ENCODE data around the gene KHDC4.

Gene KHDC4

DNA sequence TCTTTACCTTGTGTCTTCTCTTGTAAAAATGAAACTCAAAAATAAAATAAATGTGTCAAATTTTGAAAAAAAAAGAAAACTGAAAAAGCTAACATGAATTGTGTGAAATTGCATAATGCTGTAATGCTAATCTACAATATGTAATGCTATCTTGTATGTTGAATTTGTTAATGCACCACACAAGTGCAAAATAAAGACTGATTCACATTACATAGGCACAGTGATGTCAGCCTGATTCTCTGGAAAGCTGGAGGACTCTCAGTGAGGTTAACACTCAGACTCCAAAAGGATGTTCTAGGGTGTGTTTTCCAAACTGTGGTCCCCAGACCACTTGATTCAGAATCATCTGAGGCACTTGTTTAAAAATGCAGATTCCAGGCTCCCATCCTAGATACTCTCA is 49.2 kb downstream of the KHDC4 start:
- in situ Hi-C loops (cut with HindIII; ENCODE audit: low pct_ligation_motif_present, low pct_unique_long_range_greater_than_20kb, low sequenced_read_pairs): no loop called here

DNA sequence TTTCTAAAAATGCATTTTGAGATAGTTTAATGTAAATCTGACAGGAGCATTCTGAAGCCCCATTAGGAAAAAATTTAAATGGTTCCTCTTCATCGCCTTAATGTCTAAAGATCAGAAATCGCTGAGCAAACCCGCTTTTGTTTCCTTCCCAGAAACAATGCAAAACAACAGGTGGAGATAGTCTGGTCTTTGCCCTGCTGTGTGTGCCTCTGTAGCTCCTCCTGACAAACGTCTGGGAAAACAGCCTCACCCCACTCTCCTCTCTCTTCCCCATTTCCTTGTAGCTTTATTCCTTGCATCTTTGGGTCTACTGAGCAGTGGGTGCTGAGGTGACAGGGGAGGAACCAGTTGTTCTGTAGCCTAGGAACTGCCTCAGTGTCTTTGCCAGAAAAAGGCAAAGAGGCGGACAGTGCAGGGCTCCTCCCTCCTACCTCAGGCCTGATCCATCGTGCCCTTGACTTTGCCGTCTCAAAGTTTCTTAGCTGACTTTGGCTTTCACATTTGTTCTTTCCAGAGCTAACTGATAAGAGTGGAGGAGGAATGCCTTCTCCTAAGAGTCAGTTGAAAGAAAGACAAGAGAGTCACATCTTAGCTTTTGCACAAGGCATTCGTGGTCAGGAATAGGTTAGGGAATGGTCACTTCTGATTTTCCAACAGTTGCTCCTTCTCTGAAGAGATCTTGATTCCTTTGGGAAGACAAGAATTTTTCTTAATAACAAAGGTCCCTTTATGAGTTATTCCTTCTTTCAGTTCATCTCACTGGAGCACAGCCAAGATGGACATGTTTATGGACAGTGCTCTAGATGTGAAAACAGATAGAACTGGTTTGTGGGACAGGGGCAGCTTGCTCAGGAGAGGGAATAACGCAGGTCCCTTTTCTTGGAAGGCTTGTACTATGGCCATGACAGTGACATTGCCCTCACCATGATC is 49.9 kb downstream of the KHDC4 start:
- DNase-seq: no peak
- in situ Hi-C loops (cut with HindIII; ENCODE audit: low pct_ligation_motif_present, low pct_unique_long_range_greater_than_20kb, low sequenced_read_pairs): no loop called here

More for the DNA sequence above, 49.2 kb downstream of the KHDC4 start:
- no peak for DNase-seq

DNA sequence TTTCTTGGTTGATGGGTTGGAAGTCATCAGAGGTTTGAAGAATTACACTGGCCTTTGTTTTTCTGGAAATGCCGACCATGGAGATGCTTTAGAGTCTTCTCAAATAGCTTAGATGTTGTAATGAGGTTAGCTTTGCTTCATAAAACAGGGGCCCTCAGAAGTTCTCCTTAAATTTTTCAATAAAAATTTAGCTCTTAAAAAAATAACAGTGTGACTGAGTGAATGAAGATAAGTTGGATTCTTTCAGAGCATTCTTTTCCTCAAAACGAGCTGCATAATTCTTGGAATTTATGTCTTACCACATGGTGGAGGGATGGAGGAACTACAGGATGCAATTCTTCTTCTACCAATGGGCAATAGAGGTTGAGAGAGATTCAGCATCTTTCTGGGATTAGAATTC is 51.4 kb downstream of the KHDC4 start:
- in situ Hi-C loops (cut with HindIII; ENCODE audit: low pct_ligation_motif_present, low pct_unique_long_range_greater_than_20kb, low sequenced_read_pairs): no loop called here
- no peak for DNase-seq

DNA sequence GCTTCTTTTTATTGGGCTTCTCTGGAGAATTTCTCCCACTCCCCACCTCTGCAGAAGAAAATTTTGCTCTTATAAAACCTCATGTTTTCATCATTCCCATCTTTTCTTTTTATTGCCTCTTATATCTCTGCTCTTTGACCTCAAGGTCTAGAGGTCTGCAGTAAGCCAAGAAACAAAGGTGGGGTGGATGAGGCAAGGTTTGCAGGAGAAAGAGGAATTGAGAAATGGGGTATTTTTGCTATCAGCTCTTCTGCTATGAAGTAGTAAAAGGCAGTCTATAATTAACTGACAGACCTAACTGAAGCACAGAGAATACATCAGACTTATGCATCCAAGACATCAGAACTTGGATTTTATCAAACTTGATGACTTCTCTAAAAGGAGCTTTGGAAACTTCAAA is 52.0 kb downstream of the KHDC4 start:
- in situ Hi-C loops (cut with HindIII; ENCODE audit: low pct_ligation_motif_present, low pct_unique_long_range_greater_than_20kb, low sequenced_read_pairs): no loop called here
- no peak for DNase-seq

DNA sequence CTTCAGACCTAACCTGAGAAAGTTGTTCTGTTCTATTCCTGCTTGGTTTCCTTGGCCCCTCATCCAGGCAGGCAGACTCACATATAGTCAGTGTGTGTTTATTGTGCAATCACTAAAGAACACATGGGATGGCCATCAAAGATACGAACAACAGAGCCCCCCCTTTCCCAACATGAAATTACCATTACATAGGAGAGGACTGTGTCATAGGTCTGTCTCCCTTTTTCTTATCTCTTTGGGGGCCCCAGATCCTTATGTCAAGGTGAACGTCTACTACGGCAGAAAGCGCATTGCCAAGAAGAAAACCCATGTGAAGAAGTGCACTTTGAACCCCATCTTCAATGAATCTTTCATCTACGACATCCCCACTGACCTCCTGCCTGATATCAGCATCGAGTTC is 53.3 kb downstream of the KHDC4 start:
- in situ Hi-C loops (cut with HindIII; ENCODE audit: low pct_ligation_motif_present, low pct_unique_long_range_greater_than_20kb, low sequenced_read_pairs): no loop called here
- DNase-seq: no peak

DNA sequence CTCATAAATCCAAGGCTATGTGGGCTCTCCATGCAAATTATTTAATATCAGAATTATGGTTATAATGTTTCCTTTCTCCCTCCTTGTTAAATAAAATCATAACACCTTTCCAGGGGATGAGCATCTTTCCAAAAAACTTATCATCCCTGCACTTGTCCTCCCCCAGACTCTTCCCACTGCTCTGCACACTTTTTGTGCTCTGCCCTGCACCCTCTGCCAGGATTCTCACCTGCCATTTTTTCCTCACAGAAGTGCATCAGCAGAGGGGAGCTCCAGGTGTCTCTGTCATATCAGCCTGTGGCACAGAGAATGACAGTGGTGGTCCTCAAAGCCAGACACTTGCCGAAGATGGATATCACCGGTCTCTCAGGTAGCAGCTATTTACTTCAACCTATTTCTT is 54.0 kb downstream of the KHDC4 start:
- in situ Hi-C loops (cut with HindIII; ENCODE audit: low pct_ligation_motif_present, low pct_unique_long_range_greater_than_20kb, low sequenced_read_pairs): no loop called here
- DNase-seq: no peak

DNA sequence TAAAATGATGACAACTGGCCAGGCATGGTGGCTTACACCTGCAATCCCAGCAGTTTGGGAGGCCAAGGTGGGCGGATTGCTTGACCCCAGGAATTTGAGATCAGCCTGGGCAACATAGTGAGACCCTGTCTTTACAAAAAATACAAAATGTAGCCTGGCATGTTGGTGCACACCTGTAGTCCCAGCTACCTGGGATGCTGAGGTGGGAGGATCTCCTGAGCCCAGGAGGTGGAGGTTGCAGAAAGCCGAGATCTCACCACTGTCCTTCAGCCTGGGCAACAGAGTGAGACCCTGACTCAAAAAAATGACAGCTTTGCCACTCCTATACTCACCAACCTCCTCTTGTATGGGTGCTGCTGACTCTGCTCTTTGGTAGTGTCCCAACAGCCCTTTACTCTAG is 56.3 kb downstream of the KHDC4 start:
- in situ Hi-C loops (cut with HindIII; ENCODE audit: low pct_ligation_motif_present, low pct_unique_long_range_greater_than_20kb, low sequenced_read_pairs): no loop called here
- DNase-seq: no peak

DNA sequence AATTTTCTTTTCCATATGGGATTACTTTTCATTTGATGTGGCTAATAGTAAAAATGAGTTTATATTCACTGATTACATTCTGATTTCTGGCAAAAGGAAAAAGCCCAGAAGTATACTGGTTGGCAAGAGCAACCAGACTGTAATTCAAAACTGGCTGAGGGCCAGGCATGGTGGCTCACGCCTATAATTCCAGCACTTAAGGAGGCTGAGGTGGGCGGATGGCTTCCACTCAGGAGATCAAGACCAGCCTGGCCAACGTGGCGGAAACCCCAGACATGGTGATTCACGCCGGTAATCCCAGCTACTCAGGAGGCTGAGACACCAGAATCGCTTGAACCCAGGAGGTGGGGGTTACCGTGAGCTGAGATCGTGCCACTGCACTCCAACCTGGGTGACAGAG is 60.4 kb downstream of the KHDC4 start:
- no peak for DNase-seq
- in situ Hi-C loops (cut with HindIII; ENCODE audit: low pct_ligation_motif_present, low pct_unique_long_range_greater_than_20kb, low sequenced_read_pairs): no loop called here

DNA sequence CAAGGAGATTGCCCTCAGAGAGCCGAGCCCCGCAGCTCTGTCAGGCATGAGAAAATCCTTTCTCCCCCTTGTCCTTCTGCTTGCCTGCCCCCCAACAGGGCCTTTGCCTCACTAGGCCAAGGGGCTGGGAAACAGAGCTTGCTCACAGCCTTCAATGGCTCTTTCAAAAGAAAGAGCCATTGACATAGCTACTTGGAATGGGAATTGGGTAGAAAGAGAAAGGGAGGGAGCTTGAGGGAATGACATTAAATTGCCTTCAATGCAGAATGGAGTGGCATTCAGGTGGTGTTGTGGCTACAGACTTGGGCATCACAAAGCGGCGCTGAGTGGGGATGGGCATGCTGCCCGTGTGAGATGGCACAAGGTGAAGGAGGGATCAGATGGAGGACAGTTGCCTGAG is 61.7 kb downstream of the KHDC4 start:
- in situ Hi-C loops (cut with HindIII; ENCODE audit: low pct_ligation_motif_present, low pct_unique_long_range_greater_than_20kb, low sequenced_read_pairs): no loop called here
- no peak for DNase-seq

DNA sequence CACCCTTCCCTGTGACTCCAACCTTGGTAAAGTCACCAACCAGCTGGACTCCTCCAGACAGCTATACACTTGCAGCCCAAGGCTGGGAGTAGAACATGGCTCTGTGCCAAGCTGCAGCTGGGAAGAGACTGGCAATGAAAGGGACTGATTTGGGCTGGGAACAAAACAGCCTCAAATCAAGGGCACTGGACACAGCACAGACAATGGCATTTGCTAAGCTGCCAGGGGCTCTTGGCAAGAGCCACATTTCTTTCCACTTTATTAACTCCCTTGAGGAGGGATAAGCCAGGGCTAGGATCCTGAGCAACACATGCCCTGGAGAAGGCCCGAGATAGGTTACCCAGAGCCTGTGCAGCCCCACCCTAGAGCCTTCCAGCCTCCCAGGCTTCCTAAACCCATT is 62.8 kb downstream of the KHDC4 start:
- in situ Hi-C loops (cut with HindIII; ENCODE audit: low pct_ligation_motif_present, low pct_unique_long_range_greater_than_20kb, low sequenced_read_pairs): no loop called here
- no peak for DNase-seq

DNA sequence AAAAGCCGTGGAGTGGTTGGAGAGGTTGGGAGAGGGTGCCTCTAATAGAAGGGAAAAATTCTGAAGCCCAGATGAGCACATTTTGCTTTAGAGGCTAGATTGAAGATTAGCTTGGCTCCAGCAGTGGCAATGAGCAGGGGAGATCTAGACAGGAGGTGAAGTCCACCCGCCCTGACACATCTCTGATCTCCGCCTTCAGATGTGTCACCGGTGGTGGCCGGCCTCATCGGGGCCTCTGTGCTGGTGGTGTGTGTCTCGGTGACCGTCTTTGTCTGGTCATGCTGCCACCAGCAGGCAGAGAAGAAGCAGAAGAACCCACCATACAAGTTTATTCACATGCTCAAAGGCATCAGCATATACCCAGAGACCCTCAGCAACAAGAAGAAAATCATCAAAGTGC is 66.4 kb downstream of the KHDC4 start:
- DNase-seq: no peak
- in situ Hi-C loops (cut with HindIII; ENCODE audit: low pct_ligation_motif_present, low pct_unique_long_range_greater_than_20kb, low sequenced_read_pairs): no loop called here

DNA sequence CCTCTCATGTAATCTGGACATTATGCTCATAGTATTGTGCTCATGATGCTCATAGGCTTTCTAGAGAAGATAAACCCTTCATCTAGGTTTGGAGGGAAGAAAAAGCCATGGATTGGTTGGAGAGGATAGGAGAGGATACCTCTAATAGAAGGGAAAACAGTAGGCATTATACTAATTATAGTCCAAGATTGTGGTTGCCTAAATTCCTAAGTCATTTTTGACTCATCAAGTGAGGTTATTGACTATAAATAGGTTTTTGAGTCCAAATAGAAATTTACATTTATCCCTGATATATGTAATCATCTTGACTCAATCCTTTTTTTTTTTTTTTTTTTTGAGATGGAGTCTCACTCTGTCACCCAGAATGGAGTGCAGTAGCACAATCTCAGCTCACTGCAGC is 69.8 kb downstream of the KHDC4 start:
- in situ Hi-C loops (cut with HindIII; ENCODE audit: low pct_ligation_motif_present, low pct_unique_long_range_greater_than_20kb, low sequenced_read_pairs): no loop called here
- DNase-seq: no peak
